ENCODE results near the gene AQP4.
A peak's percentile ranks its signal among the peaks of the same experiment; 100 is the strongest.

Gene AQP4

GRCh38 chr18:26865557-26865956 lies at the start of gene AQP4:
AQP4 (minus strand) TSS chr18:26865707; CDS start chr18:26865689, 18 bp downstream.
- DNase-seq = peak; percentile 5

- DNase-seq = no peak
Measured at GRCh38 chr18:26911840-26912239, 46.3 kb upstream of the AQP4 start.

GRCh38 chr18:26909599-26910290 lies 44.2 kb upstream of the AQP4 start:
- DNase-seq = no peak

DNA sequence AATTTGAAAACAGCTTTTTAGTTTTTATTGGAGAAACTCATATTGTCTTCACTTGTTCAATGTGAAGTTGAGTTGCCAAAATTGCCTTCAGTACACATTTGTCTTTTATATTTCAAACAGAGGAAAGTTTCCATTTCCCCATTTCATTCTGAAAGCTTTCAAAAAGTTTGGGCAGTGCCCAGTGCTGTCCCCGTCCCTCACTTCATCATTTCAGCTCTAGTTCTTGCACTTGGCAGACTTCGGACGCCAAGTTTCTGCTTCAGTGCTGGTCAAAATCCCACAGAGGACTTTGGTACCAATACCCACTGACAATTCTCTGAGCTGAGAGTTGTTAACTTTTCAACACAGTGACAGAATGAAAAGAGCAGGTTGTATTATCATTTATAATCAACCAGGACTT lies 43.4 kb upstream of the AQP4 start:
- DNase-seq = no peak

DNA sequence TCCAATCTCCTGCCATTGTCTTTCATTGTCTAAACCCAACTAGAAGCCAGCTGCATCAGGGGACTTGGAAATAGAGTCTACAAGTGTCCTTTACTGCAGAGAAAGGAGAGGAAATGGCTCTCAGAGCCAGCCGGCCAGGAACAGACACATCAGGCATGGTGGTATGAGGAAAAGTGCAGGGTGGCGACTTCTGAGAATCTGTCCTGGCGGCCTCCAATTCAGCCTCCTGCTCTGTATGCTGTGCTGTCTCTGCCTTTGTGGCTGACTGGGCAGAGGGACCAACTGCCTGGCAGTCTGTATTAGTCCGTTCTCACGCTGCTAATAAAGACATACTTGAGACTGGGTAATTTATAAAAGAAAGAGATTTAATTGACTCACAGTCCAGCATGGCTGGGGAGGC lies 36.8 kb upstream of the AQP4 start:
- no peak for DNase-seq

GRCh38 chr18:26901020-26901419 lies 35.5 kb upstream of the AQP4 start:
- DNase-seq = no peak

GRCh38 chr18:26894426-26894825 lies 28.9 kb upstream of the AQP4 start:
- DNase-seq = no peak

GRCh38 chr18:26893996-26894395 lies 28.5 kb upstream of the AQP4 start:
- DNase-seq = no peak

DNA sequence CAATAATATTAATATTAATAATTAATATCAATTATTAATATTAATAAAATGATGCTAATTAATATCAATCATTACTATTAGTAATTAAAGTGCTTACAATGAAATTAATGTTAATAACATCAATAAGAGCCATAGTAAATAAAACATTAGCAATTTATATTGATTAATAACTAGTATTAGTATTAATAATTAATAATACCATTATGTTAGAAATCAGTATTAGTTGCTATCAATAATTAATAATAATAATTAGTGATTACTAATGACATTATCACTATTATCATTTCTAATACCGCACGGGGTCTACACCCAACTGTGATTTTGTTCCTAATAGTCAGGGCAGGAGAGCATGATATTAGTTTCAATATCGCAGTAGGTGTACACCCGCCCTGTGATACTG lies 22.8 kb upstream of the AQP4 start:
- DNase-seq = no peak

DNA sequence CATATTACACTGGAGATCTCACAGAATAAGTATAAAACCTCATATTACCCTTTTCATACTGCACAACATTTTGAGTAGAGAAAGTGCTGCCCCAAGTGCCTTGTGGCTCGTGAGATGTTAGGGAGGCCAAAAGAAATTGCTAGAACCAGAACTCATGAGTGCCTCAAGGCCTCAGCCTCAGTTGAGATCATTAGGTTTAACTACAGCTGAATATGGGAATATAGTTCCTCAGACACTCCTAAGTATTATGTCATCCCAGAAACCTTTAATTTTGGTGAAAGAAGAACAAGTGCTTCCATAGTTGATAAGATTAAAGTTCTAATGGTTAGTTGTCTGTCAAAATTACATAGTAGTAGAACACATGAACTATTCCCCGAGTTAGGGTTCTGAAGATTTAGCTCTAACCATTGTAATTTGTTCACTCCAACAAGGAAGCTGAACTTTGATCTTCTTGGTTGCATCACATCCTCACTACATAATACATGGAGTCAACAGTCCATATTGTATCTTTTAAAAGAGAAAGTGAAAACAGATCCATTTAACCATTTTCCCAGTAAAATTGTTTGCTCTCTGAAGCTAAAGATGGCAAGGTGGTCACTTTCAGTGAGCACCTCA lies 9.6 kb upstream of the AQP4 start:
- DNase-seq = no peak

GRCh38 chr18:26874283-26874682 lies 8.8 kb upstream of the AQP4 start:
- no peak for DNase-seq

GRCh38 chr18:26869640-26870039 lies 4.1 kb upstream of the AQP4 start:
- DNase-seq = no peak

- DNase-seq = no peak
Measured at GRCh38 chr18:26868968-26869586, 3.6 kb upstream of the AQP4 start.

DNA sequence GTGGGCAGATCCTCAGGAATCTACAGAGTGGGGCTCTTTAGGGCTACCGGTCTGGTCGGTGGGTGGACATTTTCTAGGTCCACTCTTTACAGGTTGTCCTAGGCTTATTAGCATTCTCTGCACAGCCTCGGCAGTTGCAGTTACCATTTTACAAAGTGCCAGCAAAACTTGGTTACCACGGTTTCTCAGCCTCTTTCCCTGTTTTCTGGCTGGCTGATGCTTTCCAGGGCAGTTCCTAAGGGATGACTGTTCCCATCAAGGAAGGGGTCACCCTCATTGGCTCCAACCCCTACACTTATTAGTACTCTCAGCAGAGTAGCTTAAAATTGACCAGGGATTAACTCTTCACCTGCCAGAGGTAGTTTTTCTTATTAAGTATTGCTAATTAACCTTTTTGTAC lies 2.0 kb upstream of the AQP4 start:
- no peak for DNase-seq

DNA sequence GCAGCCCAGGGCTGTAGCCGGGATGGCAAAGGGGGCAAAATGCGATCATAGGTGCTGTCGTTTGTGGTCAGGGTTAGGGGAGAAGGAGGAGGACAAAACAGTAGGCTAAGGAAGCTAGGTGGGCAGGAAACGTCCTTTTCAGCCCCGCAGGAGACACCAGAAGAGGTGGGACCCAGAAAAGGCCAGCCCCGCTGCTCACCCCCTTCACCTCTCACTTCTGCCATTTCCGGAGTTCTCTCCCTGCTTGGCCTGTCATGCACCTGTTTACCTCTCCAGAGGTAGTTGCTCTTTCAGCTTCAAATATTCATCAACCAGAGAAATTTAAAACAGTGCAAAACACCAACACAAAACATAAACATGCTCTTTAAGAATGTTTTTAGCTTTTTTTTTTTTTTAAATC lies 849 bp downstream of the AQP4 start:
- DNase-seq = no peak

DNA sequence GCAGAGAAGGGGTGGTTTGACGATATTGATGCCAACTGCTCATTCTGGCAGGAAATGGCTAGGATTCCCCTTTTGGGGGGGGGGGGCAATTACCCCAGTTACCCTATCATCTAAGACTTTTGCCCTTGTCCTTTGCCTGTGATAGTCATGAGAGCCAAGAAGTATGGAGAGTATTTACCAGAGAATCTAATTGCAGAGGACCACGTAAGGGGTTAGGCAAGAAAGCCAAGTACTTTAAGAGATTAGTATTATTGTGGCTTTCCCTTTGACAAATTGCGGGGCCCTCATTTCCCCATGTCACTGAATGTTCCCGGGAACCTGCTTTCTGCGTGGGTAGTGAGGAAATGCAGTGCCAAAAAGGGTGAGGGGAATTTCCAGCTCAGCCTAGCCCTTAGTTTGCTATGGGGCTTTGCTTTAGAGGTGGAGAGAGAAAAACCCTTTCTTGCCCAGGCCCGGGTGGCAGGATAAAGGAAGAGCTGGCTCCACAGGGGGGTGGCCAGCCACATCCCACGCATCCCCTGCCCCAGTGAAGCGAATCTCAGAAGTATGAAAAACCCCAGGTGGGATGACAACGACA lies 1.5 kb downstream of the AQP4 start:
- DNase-seq = no peak

DNA sequence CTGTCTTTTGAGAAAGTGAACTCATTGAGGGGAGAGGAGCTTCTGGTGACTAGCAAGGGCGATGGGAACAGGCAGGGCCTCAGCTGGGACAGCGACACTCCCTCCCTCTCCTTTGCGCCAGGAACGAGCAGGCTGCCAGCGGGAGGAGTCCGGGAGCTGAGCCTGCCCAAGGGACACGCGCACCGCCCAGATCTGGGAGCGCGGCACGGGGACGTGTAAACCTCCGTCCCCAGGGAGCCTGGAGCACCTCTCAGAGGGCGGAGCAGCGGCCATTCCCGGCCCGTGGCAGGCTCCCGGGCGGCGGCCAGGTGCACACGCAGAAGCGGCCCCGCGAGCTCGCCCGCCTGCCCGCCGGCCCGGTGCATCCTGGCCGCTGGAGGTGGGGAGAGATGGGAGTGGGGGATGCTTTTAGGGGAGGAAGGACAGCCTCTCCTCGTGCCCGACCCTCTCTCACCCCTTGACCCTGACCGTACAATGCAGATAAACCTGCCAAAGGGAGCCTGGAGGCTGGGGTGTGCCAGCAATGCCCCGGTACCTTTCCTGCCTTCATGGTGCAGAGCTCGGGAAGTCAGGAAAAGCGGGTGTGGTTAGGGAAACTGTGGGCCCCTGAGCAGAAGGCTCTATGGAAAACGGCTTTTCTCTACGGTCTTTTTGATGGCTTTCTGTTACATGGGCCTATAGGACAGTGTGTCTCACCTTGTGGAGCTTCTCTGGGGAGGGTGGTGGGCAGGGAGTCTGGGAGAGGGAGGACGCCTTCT lies 2.2 kb downstream of the AQP4 start:
- peak; percentile 88 for DNase-seq

- DNase-seq = no peak
Measured at GRCh38 chr18:26862084-26862483, 3.4 kb downstream of the AQP4 start.

DNA sequence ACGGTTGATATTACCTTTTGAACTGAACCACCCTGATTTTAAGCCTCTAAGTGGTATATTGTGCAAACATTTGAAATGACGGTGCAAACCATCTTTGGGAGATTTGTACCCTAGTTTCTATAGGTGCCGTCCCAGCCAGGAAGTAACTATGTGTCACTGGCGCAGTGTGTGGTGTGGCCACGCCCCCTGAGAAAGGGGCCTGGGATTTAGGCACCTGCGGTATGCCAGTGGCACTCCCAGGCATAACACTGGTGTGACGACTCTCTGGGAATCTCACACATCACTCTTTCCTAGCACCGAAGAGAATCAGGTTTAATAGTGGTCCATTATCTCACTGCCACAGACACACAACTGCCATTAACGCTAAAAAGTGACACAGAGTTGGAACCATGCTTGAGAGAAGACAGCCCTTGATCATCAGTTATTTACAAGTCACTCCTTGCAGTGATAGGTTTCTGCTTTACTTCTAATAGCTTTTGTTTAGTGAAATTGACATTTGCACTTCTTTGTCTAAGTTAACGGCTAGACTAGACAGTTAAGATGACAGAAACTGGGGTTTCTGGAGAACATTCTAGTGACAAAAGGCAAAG lies 11.1 kb downstream of the AQP4 start:
- no peak for DNase-seq

GRCh38 chr18:26853401-26853800 lies 12.1 kb downstream of the AQP4 start:
- DNase-seq = no peak

- DNase-seq = no peak
Measured at GRCh38 chr18:26843760-26844159, 21.7 kb downstream of the AQP4 start.

- no peak for DNase-seq
Measured at GRCh38 chr18:26840965-26841364, 24.5 kb downstream of the AQP4 start.

DNA sequence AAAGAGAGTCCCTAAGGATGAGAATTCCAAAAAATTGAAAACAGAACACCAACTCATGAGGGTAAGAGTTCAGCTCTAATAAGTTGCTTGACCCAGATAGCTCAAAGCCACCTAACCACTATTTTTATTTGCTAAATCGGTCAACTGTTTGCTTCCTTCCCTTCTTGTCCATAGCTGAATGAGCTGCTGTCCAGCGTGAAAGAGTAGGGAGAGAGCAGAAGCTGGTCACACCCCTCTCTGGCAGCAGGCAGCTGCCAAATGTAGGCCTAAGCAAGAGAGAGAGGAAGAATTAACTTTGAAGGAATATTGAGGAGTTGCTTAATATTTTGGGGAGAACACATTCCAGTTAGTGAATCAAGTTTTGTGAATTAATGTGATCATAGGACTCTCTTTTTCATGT lies 25.9 kb downstream of the AQP4 start:
- no peak for DNase-seq
